OCI-LY3 (cell line): ENCODE results near the gene RAP1A.

ENCODE experiments used
- CTCF ChIP-seq: fragments of 200-600, 300-600 bp; sonication (generic); IDR thresholded peaks from 2 replicates; pipeline ENCODE4 v1.5.1; 2014; ENCODE audit warnings: antibody characterized with exemption, low read length, low read depth
- EZH2phosphoT487 ChIP-seq: fragments of 200-600 bp; shearing (Covaris generic); IDR thresholded peaks from 2 replicates; pipeline ENCODE4 v1.6.1; 2018; ENCODE audit warnings: antibody characterized with exemption, mixed run types, low read depth

GRCh38 chr1:111719135-111719534 is 99.5 kb downstream of the RAP1A start:
- no peak for TF ChIP-seq CTCF
- no peak for TF ChIP-seq EZH2phosphoT487
